ENCODE results near the gene ORMDL3. TPM values are rescaled to one million over a fixed set of nuclear protein-coding genes. Genes with fewer than 3 reads are reported as not detected.
"Not testable (repeated sequence)": the region's sequence is repeated elsewhere in the genome, so short reads cannot be mapped to it uniquely, and the experiment has no call there.

Gene ORMDL3
- polyA plus RNA-seq, 1 experiment, result 45.6 TPM

DNA sequence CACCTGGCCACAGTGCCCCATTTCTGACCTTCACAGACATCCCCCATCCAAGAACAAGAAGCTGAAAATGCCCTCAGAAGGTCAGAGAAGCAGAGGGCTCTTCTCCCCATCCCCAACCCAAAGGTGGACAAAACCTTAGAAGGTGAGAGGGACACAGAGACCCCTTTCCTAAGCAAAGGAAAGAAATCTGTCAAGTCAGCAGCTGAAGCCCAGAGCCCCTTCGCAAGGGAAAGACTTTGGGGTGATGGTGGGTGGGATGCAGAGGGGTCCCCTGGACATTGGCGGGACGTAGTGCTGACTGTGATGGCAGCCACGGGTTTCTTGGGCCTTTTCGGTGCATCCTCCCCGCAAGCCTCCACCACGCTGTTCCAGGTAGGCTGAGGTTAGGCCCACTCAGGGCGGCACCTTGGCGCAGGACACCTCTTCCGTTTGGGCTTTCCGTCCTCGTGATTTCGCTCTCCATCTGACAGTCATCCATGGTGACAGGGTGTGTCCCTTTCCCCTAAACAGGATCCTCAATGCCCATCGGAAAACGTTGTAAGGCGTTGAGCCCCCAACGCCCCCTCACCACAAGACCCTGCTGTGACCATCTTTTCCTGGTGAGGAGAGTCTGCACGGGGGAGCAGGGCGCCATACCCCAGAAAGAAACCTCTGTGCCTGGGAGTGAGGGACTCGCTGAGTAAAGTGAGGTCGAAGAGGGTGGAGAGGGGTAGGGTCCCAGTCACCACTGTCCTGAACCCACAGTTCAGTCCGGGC, 24.7 kb upstream of the ORMDL3 start:
- H3K27me3 ChIP-seq (ENCODE audit: control insufficient read depth, insufficient read depth, low read length), result peaks cover 7% of the 10 kb centered on the region
- TF ChIP-seq, protein P1, sequence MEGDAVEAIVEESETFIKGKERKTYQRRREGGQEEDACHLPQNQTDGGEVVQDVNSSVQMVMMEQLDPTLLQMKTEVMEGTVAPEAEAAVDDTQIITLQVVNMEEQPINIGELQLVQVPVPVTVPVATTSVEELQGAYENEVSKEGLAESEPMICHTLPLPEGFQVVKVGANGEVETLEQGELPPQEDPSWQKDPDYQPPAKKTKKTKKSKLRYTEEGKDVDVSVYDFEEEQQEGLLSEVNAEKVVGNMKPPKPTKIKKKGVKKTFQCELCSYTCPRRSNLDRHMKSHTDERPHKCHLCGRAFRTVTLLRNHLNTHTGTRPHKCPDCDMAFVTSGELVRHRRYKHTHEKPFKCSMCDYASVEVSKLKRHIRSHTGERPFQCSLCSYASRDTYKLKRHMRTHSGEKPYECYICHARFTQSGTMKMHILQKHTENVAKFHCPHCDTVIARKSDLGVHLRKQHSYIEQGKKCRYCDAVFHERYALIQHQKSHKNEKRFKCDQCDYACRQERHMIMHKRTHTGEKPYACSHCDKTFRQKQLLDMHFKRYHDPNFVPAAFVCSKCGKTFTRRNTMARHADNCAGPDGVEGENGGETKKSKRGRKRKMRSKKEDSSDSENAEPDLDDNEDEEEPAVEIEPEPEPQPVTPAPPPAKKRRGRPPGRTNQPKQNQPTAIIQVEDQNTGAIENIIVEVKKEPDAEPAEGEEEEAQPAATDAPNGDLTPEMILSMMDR (IDR thresholded peaks at IDR 0.05; ENCODE audit: low read depth, low read length), result no peak
- H3K27ac ChIP-seq (ENCODE audit: low read depth, low read length), result no peak overlapping the region
- DNase-seq (ENCODE audit: low read depth, low spot score), result no peak
- H3K9me3 ChIP-seq (ENCODE audit: control insufficient read depth, insufficient read depth, low read length), result no peaks in the 10 kb centered on the region
- H3K4me3 ChIP-seq (ENCODE audit: low read depth, low read length), result peak overlapping the region; percentile 56
- POLR2A ChIA-PET, result interaction anchor here (0.7 kb wide), 1 partner anchor 28 kb away, joined by 6 read pairs; the partner anchor contains the start of gene PSMD3
- CTCF ChIA-PET, result no interaction called here

DNA sequence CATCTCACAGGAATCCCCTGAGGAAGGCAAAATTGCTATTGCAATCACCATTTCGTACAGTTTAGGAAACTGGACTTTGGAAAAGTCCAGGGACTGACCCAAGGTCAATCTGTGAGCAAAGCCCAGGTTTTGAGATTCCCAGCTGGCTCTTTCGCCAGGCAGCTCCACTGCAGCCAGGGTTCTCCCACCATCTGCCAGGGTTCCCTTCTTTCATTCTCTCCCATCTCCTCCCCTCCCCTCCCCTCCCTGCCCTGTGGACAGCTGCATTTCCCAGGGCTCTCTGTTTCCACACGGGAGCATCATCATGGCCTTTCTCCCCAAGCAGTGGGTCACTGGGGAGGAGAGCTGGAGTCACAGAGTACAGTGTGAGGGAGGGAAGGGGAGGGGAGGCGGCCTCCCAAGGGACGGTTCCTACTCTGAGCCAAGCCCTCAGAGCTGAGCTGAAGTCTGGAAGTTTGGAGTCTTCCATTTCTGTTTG, 23.5 kb upstream of the ORMDL3 start:
- peaks cover 7% of the 10 kb centered on the region for H3K27me3 ChIP-seq (ENCODE audit: control insufficient read depth, insufficient read depth, low read length)
- no peak overlapping the region for H3K27ac ChIP-seq (ENCODE audit: low read depth, low read length)
- CTCF ChIA-PET, result no interaction called here
- H3K9me3 ChIP-seq (ENCODE audit: control insufficient read depth, insufficient read depth, low read length), result no peaks in the 10 kb centered on the region
- no peak for DNase-seq (ENCODE audit: low read depth, low spot score)
- H3K4me3 ChIP-seq (ENCODE audit: low read depth, low read length), result no peak overlapping the region
- TF ChIP-seq, protein P1 (IDR thresholded peaks at IDR 0.05; ENCODE audit: low read depth, low read length), result no peak
- POLR2A ChIA-PET, result no interaction called here

DNA sequence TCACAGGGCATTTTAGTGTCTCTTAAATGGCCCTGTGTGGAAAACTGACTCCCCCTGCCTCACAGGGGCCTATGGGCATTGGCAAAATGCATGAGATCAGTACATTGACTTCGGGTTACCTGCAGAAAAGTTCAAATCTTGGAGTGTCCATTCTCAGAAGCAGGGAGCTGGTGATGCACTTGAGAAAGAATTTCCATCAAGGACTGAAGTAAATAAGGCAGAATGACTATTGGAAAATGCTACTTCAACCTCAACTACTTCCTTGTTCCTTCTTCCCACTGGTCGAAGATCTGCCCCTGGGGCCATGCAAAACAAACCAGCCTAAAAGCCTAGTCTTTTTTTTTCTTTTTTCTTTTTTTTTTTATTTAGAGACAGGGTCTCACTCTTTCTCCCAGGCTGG, 21.6 kb upstream of the ORMDL3 start:
- ChIA-PET CTCF (no interaction called here), POLR2A (no interaction called here)
- Histone ChIP-seq H3K9me3 (ENCODE audit: control insufficient read depth, insufficient read depth, low read length) (no peaks in the 10 kb centered on the region), H3K27ac (ENCODE audit: low read depth, low read length) (no peak overlapping the region), H3K4me3 (ENCODE audit: low read depth, low read length) (no peak overlapping the region), H3K27me3 (ENCODE audit: control insufficient read depth, insufficient read depth, low read length) (peaks cover 7% of the 10 kb centered on the region)
- TF ChIP-seq, protein P1 (IDR thresholded peaks at IDR 0.05; ENCODE audit: low read depth, low read length), result no peak
- no peak for DNase-seq (ENCODE audit: low read depth, low spot score)

DNA sequence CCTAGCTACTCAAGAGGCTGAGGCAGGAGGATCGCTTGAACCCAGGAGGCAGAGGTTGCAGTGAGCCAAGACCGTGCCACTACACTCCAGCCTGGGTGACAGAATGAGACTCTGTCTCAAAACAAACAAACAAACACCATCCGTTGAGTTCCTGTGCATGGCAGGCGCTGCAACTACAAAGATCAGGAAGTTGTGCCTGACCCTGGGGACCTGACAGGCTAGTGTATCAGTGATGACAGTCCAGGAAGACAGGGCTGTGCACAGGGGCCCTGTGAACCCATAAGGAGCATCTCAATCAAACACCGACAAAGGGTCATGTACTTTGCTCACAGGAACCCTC, 21.1 kb upstream of the ORMDL3 start:
- H3K27me3 ChIP-seq (ENCODE audit: control insufficient read depth, insufficient read depth, low read length); H3K4me3 ChIP-seq (ENCODE audit: low read depth, low read length); POLR2A ChIA-PET; CTCF ChIA-PET; H3K9me3 ChIP-seq (ENCODE audit: control insufficient read depth, insufficient read depth, low read length); DNase-seq (ENCODE audit: low read depth, low spot score); H3K27ac ChIP-seq (ENCODE audit: low read depth, low read length): not testable (repeated sequence)

DNA sequence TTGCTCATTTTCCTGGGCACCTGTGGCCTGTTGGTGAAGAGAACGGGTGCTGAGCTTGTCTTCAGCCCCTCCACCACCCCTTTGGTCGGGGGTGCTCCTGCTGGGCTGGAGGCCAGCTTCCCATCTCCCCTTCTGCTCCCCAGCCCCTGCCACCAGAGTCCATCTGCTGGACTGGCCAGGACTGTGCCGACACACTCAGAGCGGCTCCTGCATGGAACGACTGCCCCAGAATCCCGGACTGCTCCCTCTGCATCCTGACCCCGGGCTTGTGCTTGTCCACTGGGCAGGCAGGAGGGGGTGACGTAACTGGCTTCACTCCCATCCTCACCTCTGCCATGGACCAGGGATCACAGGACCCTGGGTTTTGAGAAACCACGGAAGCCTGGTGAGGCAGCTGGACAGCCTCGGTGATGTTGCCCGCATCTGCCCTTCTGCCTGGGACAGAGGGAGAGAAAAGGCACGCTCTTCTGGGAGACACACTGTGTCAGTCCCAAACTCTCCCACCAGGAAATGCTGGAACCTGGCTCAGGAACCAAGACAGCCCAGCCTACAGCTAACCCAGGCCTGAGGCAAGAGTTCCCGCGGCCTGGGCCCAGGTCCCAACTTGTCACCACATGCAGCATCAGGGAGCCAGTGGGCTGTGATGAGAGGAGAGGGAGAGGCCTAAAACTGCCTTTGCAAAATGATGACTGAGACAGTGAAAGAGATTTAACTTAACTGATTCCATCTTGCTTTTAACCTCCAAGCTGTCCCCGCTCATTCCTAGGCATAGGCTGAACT, 19.3 kb upstream of the ORMDL3 start:
- H3K27me3 ChIP-seq (ENCODE audit: control insufficient read depth, insufficient read depth, low read length), result peaks cover 5% of the 10 kb centered on the region
- DNase-seq (ENCODE audit: low read depth, low spot score), result no peak
- ChIA-PET POLR2A (no interaction called here), CTCF (no interaction called here)
- no peak overlapping the region for H3K4me3 ChIP-seq (ENCODE audit: low read depth, low read length)
- H3K27ac ChIP-seq (ENCODE audit: low read depth, low read length), result no peak overlapping the region
- TF ChIP-seq, protein P1 (IDR thresholded peaks at IDR 0.05; ENCODE audit: low read depth, low read length), result no peak
- no peaks in the 10 kb centered on the region for H3K9me3 ChIP-seq (ENCODE audit: control insufficient read depth, insufficient read depth, low read length)

Data from AG04450 (cell line).